GM18526 (cell line): ENCODE data around the gene PIGR.

ENCODE experiments used
- POLR2A ChIP-seq: IDR thresholded peaks from 3 replicates; pipeline ENCODE4 v1.6.1; 2011; ENCODE audit not compliant: insufficient read length; ENCODE audit errors: extremely low read depth

The PIGR gene

GRCh38 chr1:206963740-206964139 is 17.5 kb upstream of the PIGR start:
- no peak for TF ChIP-seq POLR2A

- TF ChIP-seq POLR2A: no peak
Observed at GRCh38 chr1:206963119-206963712, 16.9 kb upstream of the PIGR start.

DNA sequence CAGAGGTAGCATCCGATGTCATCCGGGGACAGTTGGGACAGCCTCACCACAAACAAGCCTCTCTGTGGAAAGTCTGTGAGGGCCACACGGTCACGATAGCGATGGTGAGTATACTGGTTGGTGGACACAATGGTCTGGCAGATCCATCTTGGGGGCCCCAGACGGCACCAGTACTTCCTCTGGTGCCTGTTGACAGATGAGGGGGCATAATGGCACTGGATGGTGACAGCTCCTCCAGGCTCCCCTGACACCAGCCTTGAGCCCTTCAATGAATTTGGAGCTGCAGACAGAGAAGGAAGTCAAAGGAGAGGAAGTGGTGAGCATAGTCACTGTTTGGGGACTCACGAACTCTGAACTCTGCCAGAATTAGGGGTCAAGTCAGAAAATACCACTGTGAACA is 16.0 kb upstream of the PIGR start:
- no peak for TF ChIP-seq POLR2A

DNA sequence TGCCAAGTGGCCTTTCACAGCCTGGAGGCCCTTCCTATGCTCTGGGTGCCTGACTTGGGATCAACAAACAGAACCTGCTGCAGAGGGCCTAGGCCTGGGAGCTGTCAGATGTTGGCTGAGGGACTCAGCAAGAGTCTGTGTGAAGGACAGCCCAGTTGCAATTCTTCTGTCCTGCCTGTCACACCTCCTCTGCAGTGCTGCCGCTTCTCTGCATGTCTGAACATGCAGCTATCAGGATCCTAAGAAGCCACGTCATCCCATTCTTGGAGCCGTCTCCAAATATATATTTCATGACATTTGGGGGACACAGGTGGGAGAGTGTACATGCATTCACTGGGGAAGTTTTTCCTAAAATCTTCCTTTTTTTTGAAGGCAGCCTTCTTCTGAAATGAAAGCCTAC is 15.4 kb upstream of the PIGR start:
- no peak for TF ChIP-seq POLR2A

DNA sequence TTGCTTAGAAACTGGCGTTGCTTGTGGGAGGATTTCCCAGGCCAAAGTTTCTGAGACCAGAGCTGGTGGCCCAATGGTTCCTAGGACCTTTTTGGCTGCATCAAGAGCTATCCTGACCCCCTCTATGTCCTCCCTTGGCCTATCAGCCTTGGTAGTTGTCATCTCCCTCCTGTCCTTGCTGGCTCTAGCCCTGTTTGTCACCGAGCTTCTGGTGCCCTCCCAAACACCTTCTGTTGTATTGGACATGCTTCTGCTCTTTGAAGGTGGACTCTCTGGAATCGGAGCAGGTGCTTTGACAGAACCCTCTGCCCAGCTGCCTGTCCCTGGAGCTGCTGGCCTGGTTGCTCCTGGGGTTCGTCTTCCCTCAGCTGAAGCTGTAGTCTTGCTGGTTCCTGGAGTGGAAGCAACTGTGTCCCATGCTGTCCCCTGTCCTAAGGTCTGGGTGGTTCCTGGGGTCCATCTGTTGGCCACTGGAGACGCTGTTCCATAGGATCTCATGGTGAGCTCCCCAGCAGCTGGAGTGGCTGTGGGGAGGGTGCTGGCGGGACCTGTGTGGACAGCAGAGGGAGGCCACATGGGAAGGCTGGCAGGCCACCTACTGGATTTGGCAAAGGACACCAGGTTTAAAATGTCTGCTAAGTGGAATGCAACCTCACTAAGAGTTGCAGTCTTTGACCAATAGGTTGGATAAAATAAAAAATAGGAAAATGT is 14.6 kb upstream of the PIGR start:
- TF ChIP-seq POLR2A: no peak

DNA sequence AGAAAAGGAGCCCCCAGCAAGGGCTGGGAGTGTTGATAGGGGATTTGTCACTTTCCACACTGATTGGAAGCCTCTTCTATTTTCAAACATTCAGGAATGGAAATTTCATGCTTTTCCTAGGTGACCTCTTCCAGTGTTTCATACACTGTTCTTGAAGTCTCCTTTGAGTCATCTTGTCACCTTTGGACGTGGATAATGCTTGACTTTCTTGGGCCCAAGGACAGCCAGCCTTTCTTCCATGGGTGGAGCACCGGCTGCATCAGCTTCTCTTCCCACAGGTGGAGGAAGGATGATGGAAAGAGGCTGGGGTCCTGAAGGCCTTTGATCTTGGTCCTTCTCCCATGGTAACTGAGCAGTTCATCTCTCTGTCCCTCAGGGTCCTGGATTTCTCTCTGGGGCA is 11.9 kb upstream of the PIGR start:
- TF ChIP-seq POLR2A: no peak

- no peak for TF ChIP-seq POLR2A
Observed at GRCh38 chr1:206957639-206958038, 11.4 kb upstream of the PIGR start.

- TF ChIP-seq POLR2A: no peak
Observed at GRCh38 chr1:206955476-206956451, 9.5 kb upstream of the PIGR start.

DNA sequence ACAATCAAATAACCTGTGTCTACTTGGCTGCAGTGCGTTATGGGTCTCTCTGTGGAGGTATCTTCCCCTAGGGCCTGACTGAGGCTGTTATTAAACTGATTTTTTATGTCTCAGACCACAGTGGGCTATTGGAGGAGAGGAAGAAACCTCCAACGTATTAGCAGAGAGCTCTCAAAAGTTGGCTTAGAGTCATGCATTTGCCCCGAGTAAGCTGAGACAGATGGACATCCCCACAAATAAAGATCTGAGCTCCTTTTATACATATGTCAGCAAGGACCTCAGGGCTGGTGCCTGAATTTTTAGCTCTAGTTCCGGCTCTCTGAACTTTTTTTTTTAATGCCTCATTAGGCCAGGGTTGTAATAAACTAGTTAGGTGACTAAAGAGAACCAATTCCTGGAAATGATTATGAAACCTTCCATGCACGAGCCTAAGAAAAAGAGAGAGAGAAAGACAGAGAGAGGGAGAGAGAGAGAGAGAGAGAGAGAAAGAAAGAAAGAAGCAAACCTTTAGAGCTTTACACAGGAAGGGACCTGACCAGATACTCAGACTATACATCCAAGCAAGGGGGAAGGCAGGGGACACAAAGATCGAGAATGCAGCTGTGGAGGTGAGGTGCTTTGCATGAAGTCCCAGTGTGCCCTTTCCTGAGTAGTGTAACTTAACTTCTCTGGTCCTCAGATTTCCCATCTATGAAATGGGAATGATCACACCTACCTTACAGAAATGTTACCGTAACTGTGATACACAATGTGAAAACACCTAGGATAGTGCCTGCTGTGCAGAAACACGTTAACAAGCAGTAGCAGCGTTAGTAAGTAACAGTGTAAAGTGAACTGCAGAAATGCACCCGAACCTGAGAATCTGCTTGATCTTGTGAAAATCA is 8.4 kb upstream of the PIGR start:
- TF ChIP-seq POLR2A: no peak

- TF ChIP-seq POLR2A: no peak
Observed at GRCh38 chr1:206953626-206954025, 7.4 kb upstream of the PIGR start.

DNA sequence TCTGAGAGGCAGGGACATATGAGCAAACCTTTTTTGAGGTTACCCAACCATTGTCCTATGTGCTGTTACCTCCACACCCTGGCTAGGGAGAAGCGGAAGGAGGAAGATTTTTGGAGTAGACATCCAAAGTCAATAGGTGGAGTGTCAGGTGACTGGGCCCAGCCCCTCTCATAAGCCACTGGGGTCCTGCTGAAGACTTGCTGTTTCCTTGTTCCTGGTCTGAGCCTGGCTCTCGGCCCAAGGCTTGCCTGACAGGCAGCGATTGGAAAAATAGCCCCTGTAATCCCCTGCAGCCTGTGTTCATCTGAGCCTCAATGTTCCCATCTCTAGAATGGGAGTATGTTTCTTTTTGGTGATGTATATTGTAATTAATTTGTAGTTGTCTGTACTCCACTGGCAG is 6.9 kb upstream of the PIGR start:
- no peak for TF ChIP-seq POLR2A

DNA sequence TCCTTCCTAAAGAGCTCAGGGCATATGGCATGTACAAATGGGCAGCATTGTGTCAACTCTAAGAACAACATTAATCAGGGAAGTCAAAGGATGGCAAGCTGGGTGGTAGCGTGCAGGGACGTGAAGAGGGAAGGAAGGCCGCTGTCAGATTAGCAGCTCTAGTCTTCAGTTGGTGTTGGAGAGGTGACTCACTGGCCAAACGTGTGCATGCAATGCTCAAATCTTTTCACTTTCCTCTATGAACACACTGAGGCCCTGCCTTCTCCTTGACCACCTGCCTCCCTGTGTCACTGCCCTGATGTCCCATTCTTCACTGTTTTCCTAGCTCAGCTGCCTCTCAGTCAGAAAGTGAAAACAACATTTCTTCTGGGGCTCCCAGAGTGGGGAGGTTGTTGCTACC is 5.9 kb upstream of the PIGR start:
- TF ChIP-seq POLR2A: no peak

DNA sequence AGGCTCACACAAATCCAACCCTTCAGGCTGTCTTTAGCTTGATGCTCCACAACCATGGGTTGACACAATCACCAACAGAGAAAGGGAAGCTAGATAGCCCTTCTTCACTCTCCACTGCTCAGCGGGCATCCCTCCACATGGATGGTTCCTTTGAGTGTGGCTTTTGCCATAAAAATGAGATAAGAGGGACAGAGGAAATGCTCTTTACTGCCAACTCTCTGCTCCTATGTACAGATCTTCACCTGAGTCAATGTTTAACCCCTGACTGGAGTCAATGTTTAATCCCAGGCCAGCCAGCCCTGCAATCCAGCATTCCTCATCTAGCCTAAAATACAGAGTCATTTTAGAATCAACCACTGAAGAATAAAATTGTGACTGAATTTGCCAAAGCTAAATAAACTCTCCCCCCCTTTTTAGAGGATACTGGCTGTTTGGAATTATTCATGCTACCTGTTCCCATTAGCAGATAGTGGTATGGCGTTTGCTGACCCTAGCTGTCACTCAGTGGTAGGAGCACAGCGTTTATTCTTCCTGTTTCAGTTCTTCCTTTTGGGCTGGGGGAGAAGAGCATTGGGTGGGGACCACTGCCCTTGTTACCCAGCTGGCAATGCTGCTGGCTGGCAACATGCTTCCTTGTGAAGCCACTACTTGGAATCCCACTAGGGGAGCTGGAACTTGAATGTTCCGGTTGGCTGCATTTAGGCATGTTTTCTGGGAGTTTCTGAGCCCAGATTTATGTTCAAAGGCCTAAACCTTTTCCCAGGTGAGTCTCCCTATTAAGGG is 5.2 kb upstream of the PIGR start:
- TF ChIP-seq POLR2A: no peak

DNA sequence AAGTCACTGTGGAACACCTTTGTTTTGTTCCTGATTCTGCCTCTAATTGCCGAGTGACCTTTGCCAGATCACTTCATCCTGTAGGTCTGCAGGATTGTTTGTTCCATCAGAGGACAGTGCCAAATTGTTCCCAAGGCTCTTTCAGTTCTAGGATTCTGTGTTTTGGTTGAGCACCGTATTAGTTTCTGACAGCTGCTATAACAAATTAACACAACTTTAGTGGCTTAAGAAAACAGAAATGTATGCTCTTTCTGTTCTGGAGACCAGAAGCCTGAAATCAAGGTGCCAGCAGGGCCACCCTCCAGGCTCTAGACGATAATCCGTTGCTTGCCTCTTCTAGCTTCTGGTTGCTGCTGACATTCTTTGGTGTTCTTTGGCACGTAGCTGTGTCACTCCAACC is 3.4 kb upstream of the PIGR start:
- no peak for TF ChIP-seq POLR2A

GRCh38 chr1:206949208-206949607 is 2.9 kb upstream of the PIGR start:
- no peak for TF ChIP-seq POLR2A

DNA sequence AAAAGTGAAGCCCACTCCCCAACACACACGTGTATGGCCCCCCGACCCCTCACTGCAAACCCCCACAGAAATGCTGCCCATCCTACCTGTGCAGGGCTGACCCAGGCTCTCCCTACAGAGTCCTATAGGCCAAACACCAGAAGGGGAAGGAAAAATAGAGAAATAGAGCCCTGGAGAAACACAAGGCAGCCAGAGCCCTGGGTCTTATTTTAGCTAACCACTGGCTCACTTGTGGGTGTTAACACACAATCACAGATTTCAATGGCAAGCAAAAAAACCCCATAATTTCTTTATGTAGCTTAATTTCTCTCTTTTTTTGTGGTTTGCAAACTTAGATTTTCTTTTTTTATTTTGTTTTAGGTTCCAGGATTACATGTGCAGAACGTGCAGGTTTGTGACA is 989 bp upstream of the PIGR start:
- no peak for TF ChIP-seq POLR2A
